Upper lobe of left lung (tissue), 6 donors: Measurements from ENCODE around the gene AGBL1. TPM values are rescaled to one million over a fixed set of nuclear protein-coding genes. Genes with fewer than 3 reads are reported as not detected.
"Not testable (repeated sequence)": the region's sequence is repeated elsewhere in the genome, so short reads cannot be mapped to it uniquely, and the experiment has no call there.

ENCODE experiments used
- ATAC-seq, 2 donors: fragments of 200-7000 bp; cut with Tn5 transposase; one replicate each; pipeline ENCODE4 v1.9.1; 2022; ENCODE audit warnings: mild to moderate bottlenecking in 2 of 2, moderate library complexity in 2 of 2; ENCODE audit not compliant: low FRiP score in 2 of 2
- DNase-seq, 2 donors: peaks; one replicate each; pipeline ENCODE4 v3.0.0-alpha.2; 2019 to 2020
- H3K27ac ChIP-seq, 4 donors: fragments of 200-600 bp; sonication (generic); one replicate each; pipeline ENCODE4 v1.5.1; 2016 to 2019
- H3K27me3 ChIP-seq, 4 donors: fragments of 200-600 bp; sonication (generic); one replicate each; pipeline ENCODE4 v1.5.1; 2017 to 2019
- H3K36me3 ChIP-seq, 4 donors: fragments of 200-600 bp; sonication (generic); one replicate each; pipeline ENCODE4 v1.5.1; 2016 to 2019
- H3K4me1 ChIP-seq, 4 donors: fragments of 200-600 bp; sonication (generic); one replicate each; pipeline ENCODE4 v1.5.1; 2018 to 2019
- H3K4me3 ChIP-seq, 4 donors: fragments of 200-600 bp; sonication (generic); one replicate each; pipeline ENCODE4 v1.5.1; 2017 to 2019; ENCODE audit warnings: mild to moderate bottlenecking in 2 of 4, moderate library complexity in 1 of 4
- H3K9me3 ChIP-seq, 4 donors: fragments of 200-600 bp; sonication (generic); one replicate each; pipeline ENCODE4 v1.5.1; 2018 to 2019
- CTCF ChIP-seq, 6 experiments: fragments of 450-650 bp in 4 of 6; fragments of 200-600 bp in 2 of 6; sonication (generic) in 2 of 6; IDR thresholded peaks; one replicate each; pipeline ENCODE4 v1.5.1; 2016 to 2019; ENCODE audit warnings: antibody characterized with exemption in 6 of 6
- EP300 ChIP-seq, 4 donors: sonication (generic); formaldehyde crosslinking; IDR thresholded peaks; one replicate each; pipeline ENCODE4 v1.5.1; 2017; ENCODE audit warnings: antibody characterized with exemption in 4 of 4, control low read depth in 2 of 4
- POLR2A ChIP-seq, 4 donors: fragments of 450-650 bp; IDR thresholded peaks; one replicate each; pipeline ENCODE4 v1.5.1; 2016 to 2017; ENCODE audit warnings: antibody characterized with exemption in 4 of 4, mild to moderate bottlenecking in 2 of 4
- POLR2AphosphoS5 ChIP-seq, 2 donors: sonication (generic); formaldehyde crosslinking; IDR thresholded peaks; one replicate each; pipeline ENCODE4 v1.5.1; 2017; ENCODE audit warnings: antibody characterized with exemption in 2 of 2
- WGBS, 2 donors: methylation state at CpG; one replicate each; pipeline ENCODE4 v1.1.5; 2017 to 2018; 5-methylcytosine and 5-hydroxymethylcytosine counted together
- total RNA-seq, 6 donors: library from RNA; depleted of rRNA in 4 of 6; stranded (reverse); fragments of >200 nt in 4 of 6; gene quantifications; one replicate each; pipeline versions ENCODE4 v1.1.0 to v1.2.1, GENCODE V29; 2016 to 2021
- donor health status: DM: no; HTN: no; CAD: no; lungs with moderate emphysema.
- donor health status: DM: no; HTN: yes; CAD: no; lungs with severe emphysema.

AGBL1 gene
- total RNA-seq, 6 donors from 2014 or later: 3.1 to 23.0 (median 14.5) TPM

- no peaks in the 10 kb centered on the region for H3K4me1 ChIP-seq
- TF ChIP-seq POLR2A (IDR thresholded peaks at IDR 0.05): no peak
- TF ChIP-seq EP300 (IDR thresholded peaks at IDR 0.05): no peak
- no peak for TF ChIP-seq POLR2AphosphoS5 (IDR thresholded peaks at IDR 0.05)
- TF ChIP-seq CTCF (IDR thresholded peaks at IDR 0.05): no peak
- DNase-seq (no peak), ATAC-seq (no peak)
- H3K4me3 ChIP-seq: no peak overlapping the region
- no peaks in the 10 kb centered on the region for H3K9me3 ChIP-seq
- no peaks in the 10 kb centered on the region for H3K36me3 ChIP-seq
- H3K27me3 ChIP-seq: no peaks in the 10 kb centered on the region
- H3K27ac ChIP-seq: no peak overlapping the region
- WGBS, 2 donors: 76 to 84% methylated on average over 6 of the region's 6 CpGs
Measured at GRCh38 chr15:87032295-87032694, 952.6 kb downstream of the AGBL1 start.

GRCh38 chr15:87033056-87033455, 953.4 kb downstream of the AGBL1 start:
- no peak for TF ChIP-seq CTCF (IDR thresholded peaks at IDR 0.05)
- no peak for TF ChIP-seq POLR2A (IDR thresholded peaks at IDR 0.05)
- no peak for TF ChIP-seq EP300 (IDR thresholded peaks at IDR 0.05)
- TF ChIP-seq POLR2AphosphoS5 (IDR thresholded peaks at IDR 0.05): no peak
- Histone ChIP-seq H3K27ac (no peak overlapping the region), H3K4me3 (no peak overlapping the region), H3K9me3 (no peaks in the 10 kb centered on the region), H3K36me3 (no peaks in the 10 kb centered on the region), H3K27me3 (no peaks in the 10 kb centered on the region), H3K4me1 (no peaks in the 10 kb centered on the region)
- 47 to 49% methylated on average over 2 of the region's 2 CpGs for WGBS, 2 donors
- no peak for DNase-seq
- ATAC-seq: no peak

GRCh38 chr15:87034886-87035285, 955.2 kb downstream of the AGBL1 start:
- no peaks in the 10 kb centered on the region for H3K9me3 ChIP-seq
- WGBS, 2 donors: 92 to 95% methylated on average over 16 of the region's 16 CpGs
- ATAC-seq: no peak
- DNase-seq: no peak
- no peaks in the 10 kb centered on the region for H3K36me3 ChIP-seq
- no peaks in the 10 kb centered on the region for H3K4me1 ChIP-seq
- no peak overlapping the region for H3K4me3 ChIP-seq
- H3K27ac ChIP-seq: no peak overlapping the region
- no peaks in the 10 kb centered on the region for H3K27me3 ChIP-seq
- TF ChIP-seq CTCF (IDR thresholded peaks at IDR 0.05) (no peak), POLR2A (IDR thresholded peaks at IDR 0.05) (no peak), EP300 (IDR thresholded peaks at IDR 0.05) (no peak), POLR2AphosphoS5 (IDR thresholded peaks at IDR 0.05) (no peak)

- DNase-seq (no peak), ATAC-seq (no peak)
- WGBS, 2 donors: 38 to 47% methylated on average over 3 of the region's 3 CpGs
- Histone ChIP-seq H3K27me3 (no peaks in the 10 kb centered on the region), H3K27ac (no peak overlapping the region), H3K4me1 (no peaks in the 10 kb centered on the region), H3K9me3 (no peaks in the 10 kb centered on the region), H3K4me3 (no peak overlapping the region), H3K36me3 (no peaks in the 10 kb centered on the region)
- TF ChIP-seq CTCF (IDR thresholded peaks at IDR 0.05): no peak
Measured at GRCh38 chr15:87038404-87038803, 958.7 kb downstream of the AGBL1 start.

DNA sequence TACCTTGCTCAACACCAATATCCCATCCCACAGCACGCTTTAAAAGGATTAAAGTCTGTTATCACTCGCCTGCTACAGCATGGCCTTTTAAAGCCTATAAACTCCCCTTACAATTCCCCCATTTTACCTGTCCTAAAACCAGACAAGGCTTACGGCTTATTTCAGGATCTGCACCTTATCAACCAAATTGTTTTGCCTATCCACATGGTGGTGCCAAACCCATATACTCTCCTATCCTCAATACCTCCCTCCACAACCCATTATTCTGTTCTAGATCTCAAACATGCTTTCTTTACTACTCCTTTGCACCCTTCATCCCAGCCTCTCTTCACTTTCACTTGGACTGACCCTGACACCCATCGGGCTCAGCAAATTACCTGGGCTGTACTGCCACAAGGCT, 962.9 kb downstream of the AGBL1 start:
- not testable (repeated sequence) for H3K27ac ChIP-seq, H3K27me3 ChIP-seq, H3K4me3 ChIP-seq, ATAC-seq, H3K36me3 ChIP-seq, H3K4me1 ChIP-seq, H3K9me3 ChIP-seq, DNase-seq
- 88 to 89% methylated on average over 4 of the region's 4 CpGs for WGBS, 2 donors
